ENCODE measurements around the gene EFNB3.

GRCh38 chr17:7676533-7676932 lies 28.5 kb upstream of the EFNB3 start:
- TF ChIP-seq CTCF (IDR thresholded peaks at IDR 0.05) (no peak), EP300 (IDR thresholded peaks at IDR 0.05; ENCODE audit: borderline replicate concordance in 1 of 2, low read depth in 1 of 2, low read length in 1 of 2) (no peak), RFX5 (IDR thresholded peaks at IDR 0.05; ENCODE audit: low read length) (no peak), POLR2AphosphoS5 (IDR thresholded peaks at IDR 0.05; ENCODE audit: low read depth, low read length) (no peak)

Data from SK-N-SH (cell line).